CD8-positive, alpha-beta memory T cell (primary cell): Measurements from ENCODE around the gene GTSE1. TPM values are rescaled to one million over a fixed set of nuclear protein-coding genes. Genes with fewer than 3 reads are reported as not detected.
"Not testable (repeated sequence)": the region's sequence is repeated elsewhere in the genome, so short reads cannot be mapped to it uniquely, and the experiment has no call there.

Experiments
- CTCF ChIA-PET: fragments of 350-600 bp; sonication (Branson Sonifier 250); formaldehyde crosslinking; loops from one replicate; lab custom pipeline; 2021; ENCODE audit warnings: antibody characterized with exemption; lab: Charles Lee
- POLR2A ChIA-PET: fragments of 350-600 bp; sonication (Branson Sonifier 250); formaldehyde crosslinking; loops from one replicate; lab custom pipeline; 2021; ENCODE audit warnings: antibody characterized with exemption; lab: Charles Lee
- DNase-seq, 5 donors: peaks; one replicate each; pipeline versions ENCODE4 v3.0.0 to v3.0.0-alpha.2; 2020 to 2022; ENCODE audit warnings: mixed read lengths in 1 of 5
- H3K27ac ChIP-seq: one replicate; pipeline ENCODE4 v1.7.0; 2013; ENCODE audit warnings: low read depth, mild to moderate bottlenecking, low read length, moderate library complexity
- H3K27me3 ChIP-seq: 2 replicates; pipeline ENCODE4 v1.7.0; 2013; ENCODE audit warnings: low read length, mild to moderate bottlenecking; ENCODE audit not compliant: insufficient read depth, poor library complexity, severe bottlenecking
- H3K36me3 ChIP-seq: 2 replicates; pipeline ENCODE4 v1.7.0; 2013; ENCODE audit warnings: mild to moderate bottlenecking, low read length, moderate library complexity; ENCODE audit not compliant: insufficient read depth
- H3K4me1 ChIP-seq: 2 replicates; pipeline ENCODE4 v1.7.0; 2013; ENCODE audit warnings: mild to moderate bottlenecking, low read length, moderate library complexity; ENCODE audit not compliant: insufficient read depth
- H3K4me3 ChIP-seq: 2 replicates; pipeline ENCODE4 v1.7.0; 2013; ENCODE audit warnings: mild to moderate bottlenecking, low read length
- H3K9me3 ChIP-seq: 2 replicates; pipeline ENCODE4 v1.7.0; 2013; ENCODE audit warnings: mild to moderate bottlenecking, low read length
- H3K27ac Mint-ChIP-seq, 8 donors: one replicate each; pipeline ENCODE4 v1.8.0; 2020 to 2021; ENCODE audit warnings: mixed read lengths in 8 of 8, mild to moderate bottlenecking in 6 of 8, inconsistent platforms in 3 of 8, moderate library complexity in 3 of 8
- H3K27me3 Mint-ChIP-seq, 2 donors: one replicate each; pipeline ENCODE4 v1.8.0; 2020 to 2021; ENCODE audit warnings: mixed read lengths in 2 of 2, mild to moderate bottlenecking in 1 of 2, moderate library complexity in 1 of 2
- H3K36me3 Mint-ChIP-seq, 3 donors: one replicate each; pipeline ENCODE4 v1.8.0; 2020 to 2021; ENCODE audit warnings: mixed read lengths in 3 of 3, inconsistent platforms in 1 of 3, mild to moderate bottlenecking in 1 of 3
- H3K4me1 Mint-ChIP-seq, 3 donors: one replicate each; pipeline ENCODE4 v1.8.0; 2020 to 2021; ENCODE audit warnings: mixed read lengths in 3 of 3, inconsistent platforms in 1 of 3, mild to moderate bottlenecking in 1 of 3
- H3K4me3 Mint-ChIP-seq, 7 donors: one replicate each; pipeline ENCODE4 v1.8.0; 2020 to 2021; ENCODE audit warnings: mixed read lengths in 7 of 7, mild to moderate bottlenecking in 6 of 7, moderate library complexity in 4 of 7, inconsistent platforms in 2 of 7
- H3K9me3 Mint-ChIP-seq, 5 donors: one replicate each; pipeline ENCODE4 v1.8.0; 2020 to 2022; ENCODE audit warnings: mixed read lengths in 5 of 5, mild to moderate bottlenecking in 3 of 5, moderate library complexity in 2 of 5, inconsistent platforms in 1 of 5
- polyA plus RNA-seq: library from polyadenylated mRNA; unstranded; fragments of 300-500 nt; fragmentation: Illumina TruSeq; gene quantifications from one replicate; pipeline ENCODE4 v1.2.3, GENCODE V29; 2021
- total RNA-seq, 2 experiments: library from RNA; stranded (reverse); gene quantifications; one replicate each; pipeline ENCODE4 v1.2.3, GENCODE V29; 2021

GTSE1 gene
- total and polyA plus RNA-seq, 3 experiments from 2014 or later = 0.10 to 30.9 (median 27.4) TPM

DNA sequence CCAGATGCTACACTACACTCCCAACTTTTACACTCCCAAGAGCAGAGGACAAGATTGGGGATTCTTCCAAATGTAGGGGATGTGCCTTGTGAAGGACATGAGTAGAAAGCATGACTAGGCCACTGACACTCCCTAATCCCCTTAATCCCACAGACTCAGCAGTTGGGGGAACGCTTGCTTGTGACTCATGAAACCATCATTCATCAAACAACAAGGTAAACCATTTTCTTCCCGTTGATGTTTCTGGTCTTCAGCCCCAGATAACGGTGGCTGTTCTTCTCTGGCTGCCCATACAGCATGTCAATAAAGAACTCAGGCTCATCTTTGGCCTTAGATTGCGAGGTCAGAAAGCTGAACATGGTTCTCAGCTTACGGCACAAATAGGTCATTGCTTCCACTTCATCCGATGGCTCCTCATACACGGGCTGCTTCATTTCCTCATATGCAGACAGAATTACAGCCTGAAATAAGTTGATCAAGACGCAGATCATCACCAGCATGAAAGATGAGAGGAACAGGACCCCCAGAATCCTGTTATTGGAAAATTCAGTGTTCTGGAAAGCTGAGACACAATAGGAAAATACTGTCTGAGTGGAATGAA is 40.2 kb upstream of the GTSE1 start:
- H3K4me3 ChIP-seq = no peak overlapping the region
- DNase-seq = no peak
- H3K27ac ChIP-seq = no peak overlapping the region
- H3K36me3 ChIP-seq = no peaks in the 10 kb centered on the region
- peaks cover 15% of the 10 kb centered on the region for H3K27me3 ChIP-seq
- Mint-ChIP-seq H3K9me3 (no peaks in the 10 kb centered on the region), H3K4me3 (no peak overlapping the region), H3K4me1 (peaks cover 7 to 13% (median 8%) of the 10 kb centered on the region in 3 donors), H3K27ac (no peak overlapping the region), H3K36me3 (no peaks in the 10 kb centered on the region), H3K27me3 (peaks cover 10 to 39% of the 10 kb centered on the region in 2 donors)
- CTCF ChIA-PET = interaction anchor here (0.9 to 1.3 kb wide), 2 partner anchors 10 to 250 kb away, joined by 3 read pairs; no protein-coding TSS in a partner anchor
- POLR2A ChIA-PET = no interaction called here
- H3K4me1 ChIP-seq = peaks cover 3% of the 10 kb centered on the region
- H3K9me3 ChIP-seq = no peaks in the 10 kb centered on the region

DNA sequence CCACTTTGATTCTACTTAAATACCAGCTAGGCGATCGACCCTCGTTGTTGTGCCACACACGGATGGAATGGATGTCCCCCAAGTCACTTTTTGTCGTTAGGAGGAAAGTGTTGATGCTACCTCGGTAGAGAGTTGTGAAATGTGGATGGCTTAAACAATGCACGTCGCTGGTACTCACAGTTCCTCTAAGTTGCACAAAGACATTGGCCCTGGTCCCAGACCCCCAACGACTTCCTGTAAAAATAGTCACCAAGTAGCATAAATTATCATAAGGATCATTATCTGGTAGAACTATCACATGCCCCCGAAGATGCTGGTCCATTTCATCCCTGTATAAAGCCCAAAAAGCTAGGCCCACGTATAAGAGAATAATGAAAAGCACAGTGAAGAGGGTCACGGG is 37.3 kb upstream of the GTSE1 start:
- Histone ChIP-seq H3K27ac (no peak overlapping the region), H3K9me3 (no peaks in the 10 kb centered on the region), H3K36me3 (no peaks in the 10 kb centered on the region), H3K4me3 (no peak overlapping the region), H3K27me3 (peaks cover 30% of the 10 kb centered on the region), H3K4me1 (no peaks in the 10 kb centered on the region)
- no peak for DNase-seq
- Mint-ChIP-seq H3K9me3 (no peaks in the 10 kb centered on the region), H3K36me3 (peaks cover 0 to 6% (median 0%) of the 10 kb centered on the region in 3 donors), H3K27me3 (peaks cover 32 to 61% of the 10 kb centered on the region in 2 donors), H3K4me3 (no peak overlapping the region), H3K27ac (no peak overlapping the region), H3K4me1 (peaks cover 0 to 12% (median 0%) of the 10 kb centered on the region in 3 donors)
- CTCF ChIA-PET = no interaction called here
- POLR2A ChIA-PET = no interaction called here

DNA sequence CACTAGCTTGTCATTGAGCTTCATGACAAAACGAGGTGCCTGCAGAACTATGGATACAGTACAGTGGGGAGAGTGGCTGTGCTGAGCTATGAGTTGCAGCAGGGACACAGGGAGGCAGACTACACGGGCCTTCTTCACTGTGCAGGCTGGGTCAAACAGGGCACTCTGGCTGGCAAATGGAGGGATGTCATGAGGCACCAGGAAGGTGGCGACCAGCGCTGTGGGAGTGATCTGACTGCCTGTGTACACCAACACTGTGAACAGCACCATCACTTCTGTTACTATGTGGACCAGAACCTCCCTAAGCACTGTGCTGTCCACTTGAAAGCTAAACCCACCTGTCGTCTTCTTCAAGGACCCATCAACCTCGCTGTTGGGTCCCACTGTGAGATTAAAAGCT is 36.6 kb upstream of the GTSE1 start:
- Mint-ChIP-seq H3K4me3 (no peak overlapping the region), H3K36me3 (peaks cover 0 to 6% (median 0%) of the 10 kb centered on the region in 3 donors), H3K9me3 (no peaks in the 10 kb centered on the region), H3K27me3 (peaks cover 33 to 64% of the 10 kb centered on the region in 2 donors), H3K27ac (peak overlapping the region in 1 of 8 donors; percentile 43), H3K4me1 (peaks cover 0 to 11% (median 0%) of the 10 kb centered on the region in 3 donors)
- Histone ChIP-seq H3K27ac (no peak overlapping the region), H3K36me3 (no peaks in the 10 kb centered on the region), H3K4me3 (no peak overlapping the region), H3K4me1 (no peaks in the 10 kb centered on the region), H3K27me3 (peaks cover 30% of the 10 kb centered on the region), H3K9me3 (no peaks in the 10 kb centered on the region)
- CTCF ChIA-PET = no interaction called here
- POLR2A ChIA-PET = no interaction called here
- no peak for DNase-seq

DNA sequence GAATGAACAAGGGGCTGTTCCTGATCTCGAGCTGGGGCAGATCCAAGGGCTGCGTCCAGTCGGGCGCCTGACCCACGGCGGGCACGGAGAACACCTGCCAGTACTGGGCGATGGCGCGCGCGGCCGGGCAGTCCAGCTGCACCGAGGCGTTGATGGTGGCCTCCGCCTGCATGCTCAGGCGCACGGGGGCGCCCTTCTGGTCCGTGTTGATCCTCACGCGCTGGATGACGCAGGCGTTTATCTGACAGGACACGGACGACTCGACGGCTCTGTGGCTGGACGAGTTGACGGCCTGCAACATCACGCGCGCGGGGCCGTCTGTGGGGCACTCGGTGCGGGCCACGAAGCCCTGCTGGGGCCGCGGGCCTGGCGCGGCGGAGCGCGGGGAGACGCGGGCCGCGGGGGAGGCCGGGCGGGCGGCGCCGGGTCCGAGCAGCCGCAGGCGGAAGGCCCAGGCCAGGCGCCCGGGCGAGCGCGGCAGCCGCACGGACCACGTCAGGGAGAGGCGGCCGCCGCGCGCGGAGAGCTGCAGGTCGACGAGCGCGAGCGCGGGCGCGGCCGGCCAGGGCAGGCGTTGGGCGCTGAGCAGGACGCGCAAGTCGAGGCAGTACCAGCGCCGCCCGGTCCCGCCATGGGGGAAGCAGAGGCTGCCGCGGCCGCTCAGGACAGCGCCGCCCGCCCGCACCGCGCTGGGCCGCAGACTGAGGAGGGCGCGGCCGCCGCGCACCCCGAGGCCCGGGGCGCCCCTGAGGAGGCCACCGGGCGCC is 34.0 kb upstream of the GTSE1 start:
- Mint-ChIP-seq H3K36me3 (peaks cover 0 to 6% (median 4%) of the 10 kb centered on the region in 3 donors), H3K4me1 (peaks cover 6 to 18% (median 6%) of the 10 kb centered on the region in 3 donors), H3K9me3 (no peaks in the 10 kb centered on the region), H3K27me3 (peaks cover 34 to 63% of the 10 kb centered on the region in 2 donors), H3K4me3 (peak overlapping the region in 4 of 7 donors; percentile 28 to 54 (median 38)), H3K27ac (no peak overlapping the region)
- peaks cover 30% of the 10 kb centered on the region for H3K27me3 ChIP-seq
- H3K4me1 ChIP-seq = no peaks in the 10 kb centered on the region
- ChIA-PET POLR2A (interaction anchor here (0.7 kb wide), 1 partner anchor 12 kb away, joined by 3 read pairs; the partner anchor contains the start of gene CDPF1), CTCF (interaction anchor here (1.2 kb wide), 1 partner anchor 13 kb away, joined by 4 read pairs; the partner anchor contains the start of gene CDPF1)
- H3K4me3 ChIP-seq = no peak overlapping the region
- H3K27ac ChIP-seq = no peak overlapping the region
- no peaks in the 10 kb centered on the region for H3K9me3 ChIP-seq
- no peaks in the 10 kb centered on the region for H3K36me3 ChIP-seq
- DNase-seq = peak in 3 of 5 donors; percentile 19 to 20 (median 19)

DNA sequence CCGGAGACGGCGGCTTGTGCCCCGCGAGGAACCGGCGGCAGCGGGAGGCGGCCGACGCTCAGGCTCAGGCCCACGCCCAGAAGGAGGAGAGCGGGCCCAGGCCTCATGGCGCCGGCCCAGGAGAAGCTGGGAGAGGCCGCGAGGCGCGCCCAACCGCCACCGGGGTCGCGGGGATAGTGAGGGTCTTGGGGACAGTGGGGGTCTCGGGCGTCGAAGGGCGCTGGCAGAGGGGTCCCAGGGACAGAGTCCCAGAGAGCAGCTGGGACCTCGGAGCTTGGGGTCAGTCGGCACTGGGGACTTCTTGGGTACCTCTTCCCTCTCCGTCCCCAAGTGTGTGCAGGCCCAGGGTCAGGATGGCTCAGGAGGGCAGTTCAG is 33.5 kb upstream of the GTSE1 start, which contains the start of gene PKDREJ:
PKDREJ (minus strand) TSS at position 128 of the 375 bp plus-strand sequence; CDS start at position 107, 21 bp downstream.
- Mint-ChIP-seq H3K27me3 (peaks cover 34 to 57% of the 10 kb centered on the region in 2 donors), H3K4me1 (peaks cover 8 to 20% (median 9%) of the 10 kb centered on the region in 3 donors), H3K36me3 (peaks cover 0 to 6% (median 5%) of the 10 kb centered on the region in 3 donors), H3K9me3 (no peaks in the 10 kb centered on the region), H3K4me3 (peak within 1 kb of the TSS; percentile 28 to 70 (median 52)), H3K27ac (peak within 1 kb of the TSS in 1 of 8 donors; percentile 78)
- ChIA-PET CTCF (interaction anchor here (1.2 kb wide), 1 partner anchor 13 kb away, joined by 4 read pairs; the partner anchor contains the start of gene CDPF1), POLR2A (interaction anchor here (0.7 kb wide), 1 partner anchor 13 kb away, joined by 3 read pairs; the partner anchor contains the start of gene CDPF1)
- no peaks in the 10 kb centered on the region for H3K4me1 ChIP-seq
- peaks cover 30% of the 10 kb centered on the region for H3K27me3 ChIP-seq
- DNase-seq = no peak
- no peaks in the 10 kb centered on the region for H3K36me3 ChIP-seq
- no peak within 1 kb of the TSS for H3K4me3 ChIP-seq
- H3K27ac ChIP-seq = no peak within 1 kb of the TSS
- no peaks in the 10 kb centered on the region for H3K9me3 ChIP-seq

DNA sequence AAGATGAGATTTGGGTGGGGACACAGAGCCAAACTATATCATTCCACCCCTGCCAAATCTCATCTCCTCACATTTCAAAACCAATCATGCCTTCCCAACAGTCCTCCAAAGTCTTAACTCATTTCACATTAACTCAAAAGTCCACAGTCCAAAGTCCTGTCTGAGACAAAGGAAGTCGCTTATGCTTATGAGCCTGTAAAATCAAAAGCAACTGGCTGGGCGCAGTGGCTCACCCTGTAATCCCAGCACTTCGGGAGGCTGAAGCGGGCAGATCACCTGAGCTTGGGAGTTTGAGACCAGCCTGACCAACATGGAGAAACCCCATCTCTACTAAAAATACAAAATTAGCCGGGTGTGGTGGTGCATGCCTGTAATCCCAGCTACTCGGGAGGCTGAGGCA is 32.1 kb upstream of the GTSE1 start:
- Mint-ChIP-seq H3K4me1 (peaks cover 11 to 30% (median 17%) of the 10 kb centered on the region in 3 donors), H3K27me3 (peaks cover 32 to 44% of the 10 kb centered on the region in 2 donors), H3K27ac (peak overlapping the region in 1 of 8 donors; percentile 26), H3K4me3 (peak overlapping the region in 3 of 7 donors; percentile 8 to 54 (median 16))
- POLR2A ChIA-PET, H3K36me3 ChIP-seq, CTCF ChIA-PET, H3K9me3 Mint-ChIP-seq, H3K4me3 ChIP-seq, H3K9me3 ChIP-seq, DNase-seq, H3K36me3 Mint-ChIP-seq, H3K4me1 ChIP-seq, H3K27ac ChIP-seq: not testable (repeated sequence)
- H3K27me3 ChIP-seq = peaks cover 30% of the 10 kb centered on the region

DNA sequence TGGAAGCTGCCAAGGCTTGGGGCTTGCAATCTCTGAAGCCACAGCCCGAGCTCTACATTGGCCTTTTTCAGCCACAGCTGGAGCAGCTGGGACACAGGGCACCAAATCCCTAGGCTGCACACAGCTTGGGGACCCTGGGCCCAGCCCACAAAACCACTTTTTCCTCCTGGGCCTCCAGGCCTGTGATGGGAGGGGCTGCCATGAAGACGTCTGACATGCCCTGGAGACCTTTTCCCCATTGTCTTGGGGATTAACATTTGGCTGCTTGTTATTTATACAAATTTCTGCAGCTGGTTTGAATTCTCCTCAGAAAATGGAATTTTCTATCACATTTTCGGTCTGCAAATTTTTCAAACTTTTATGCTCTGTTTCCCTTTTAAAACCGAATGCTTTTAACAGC is 31.0 kb upstream of the GTSE1 start:
- POLR2A ChIA-PET, DNase-seq, H3K9me3 ChIP-seq, H3K27ac ChIP-seq, H3K36me3 ChIP-seq, H3K4me1 ChIP-seq, CTCF ChIA-PET, H3K36me3 Mint-ChIP-seq, H3K4me3 ChIP-seq, H3K9me3 Mint-ChIP-seq, H3K27ac Mint-ChIP-seq: not testable (repeated sequence)
- H3K4me3 Mint-ChIP-seq = peak overlapping the region in 2 of 7 donors; percentile 44 to 66
- peaks cover 18 to 37% (median 25%) of the 10 kb centered on the region in 3 donors for H3K4me1 Mint-ChIP-seq
- peaks cover 24% of the 10 kb centered on the region for H3K27me3 ChIP-seq
- H3K27me3 Mint-ChIP-seq = peaks cover 33 to 34% of the 10 kb centered on the region in 2 donors
